WERI-Rb-1 (cell line): ENCODE results near the gene KDM2B.
A peak's percentile ranks its signal among the peaks of the same experiment; 100 is the strongest.

ENCODE experiments used
- DNase-seq: peaks from one replicate; pipeline ENCODE4 v3.0.0-alpha.2; 2020
- H3K27ac ChIP-seq: fragments of 250-450 bp; sonication (Bioruptor Pico); 2 replicates; pipeline ENCODE4 v1.5.1; 2020; ENCODE audit warnings: mild to moderate bottlenecking, moderate library complexity
- H3K27me3 ChIP-seq: fragments of 250-450 bp; sonication (Bioruptor Pico); 2 replicates; pipeline ENCODE4 v1.5.1; 2021; ENCODE audit warnings: mild to moderate bottlenecking, low read depth, moderate library complexity; ENCODE audit not compliant: insufficient read depth, severe bottlenecking
- H3K36me3 ChIP-seq: fragments of 250-450 bp; sonication (Bioruptor Pico); 2 replicates; pipeline ENCODE4 v1.5.1; 2020; ENCODE audit warnings: mild to moderate bottlenecking, moderate library complexity
- H3K4me3 ChIP-seq: 2 replicates; pipeline ENCODE4 v1.5.1; 2011; ENCODE audit warnings: low read depth, mild to moderate bottlenecking, control low read depth, low read length
- H3K9me3 ChIP-seq: fragments of 250-450 bp; sonication (Bioruptor Pico); 2 replicates; pipeline ENCODE4 v1.5.1; 2021; ENCODE audit warnings: mild to moderate bottlenecking, moderate library complexity; ENCODE audit not compliant: severe bottlenecking
- CTCF ChIP-seq: IDR thresholded peaks from 2 replicates; pipeline ENCODE4 v1.5.1; 2011; ENCODE audit warnings: low read depth, mild to moderate bottlenecking, control low read depth, inconsistent platforms, low read length

KDM2B gene

GRCh38 chr12:121536054-121536898, 44.5 kb downstream of the KDM2B start:
- no peaks in the 10 kb centered on the region for H3K9me3 ChIP-seq
- H3K4me3 ChIP-seq, result peak overlapping the region; percentile 67
- peak; percentile 90 for DNase-seq
- H3K27ac ChIP-seq, result peak overlapping the region; percentile 92
- no peaks in the 10 kb centered on the region for H3K27me3 ChIP-seq
- no peak for TF ChIP-seq CTCF
- peaks cover 26% of the 10 kb centered on the region for H3K36me3 ChIP-seq

GRCh38 chr12:121535150-121536053, 45.4 kb downstream of the KDM2B start:
- TF ChIP-seq CTCF, result no peak
- H3K9me3 ChIP-seq, result no peaks in the 10 kb centered on the region
- H3K4me3 ChIP-seq, result peak overlapping the region; percentile 67
- H3K27ac ChIP-seq, result peak overlapping the region; percentile 92
- no peaks in the 10 kb centered on the region for H3K27me3 ChIP-seq
- H3K36me3 ChIP-seq, result peaks cover 32% of the 10 kb centered on the region
- no peak for DNase-seq

- no peak for DNase-seq
- Histone ChIP-seq H3K27me3 (no peaks in the 10 kb centered on the region), H3K27ac (no peak overlapping the region), H3K9me3 (no peaks in the 10 kb centered on the region), H3K36me3 (peaks cover 32% of the 10 kb centered on the region), H3K4me3 (no peak overlapping the region)
- no peak for TF ChIP-seq CTCF
Measured at GRCh38 chr12:121534495-121535148, 46.2 kb downstream of the KDM2B start.

GRCh38 chr12:121533394-121534090, 47.3 kb downstream of the KDM2B start:
- Histone ChIP-seq H3K27me3 (no peaks in the 10 kb centered on the region), H3K9me3 (no peaks in the 10 kb centered on the region), H3K4me3 (no peak overlapping the region), H3K27ac (no peak overlapping the region), H3K36me3 (peaks cover 36% of the 10 kb centered on the region)
- no peak for DNase-seq
- TF ChIP-seq CTCF, result no peak

GRCh38 chr12:121532503-121533393, 48.1 kb downstream of the KDM2B start:
- TF ChIP-seq CTCF, result no peak
- DNase-seq, result no peak
- Histone ChIP-seq H3K4me3 (no peak overlapping the region), H3K36me3 (peaks cover 39% of the 10 kb centered on the region), H3K9me3 (no peaks in the 10 kb centered on the region), H3K27ac (no peak overlapping the region), H3K27me3 (no peaks in the 10 kb centered on the region)
